GM21786 (cell line): Measurements from ENCODE around the gene KISS1.

Experiments used
- ATAC-seq: cut with Tn5 transposase; IDR thresholded peaks from one replicate; pipeline ENCODE4 v1.9.1; 2021; ENCODE audit not compliant: unreplicated experiment

Gene KISS1

DNA sequence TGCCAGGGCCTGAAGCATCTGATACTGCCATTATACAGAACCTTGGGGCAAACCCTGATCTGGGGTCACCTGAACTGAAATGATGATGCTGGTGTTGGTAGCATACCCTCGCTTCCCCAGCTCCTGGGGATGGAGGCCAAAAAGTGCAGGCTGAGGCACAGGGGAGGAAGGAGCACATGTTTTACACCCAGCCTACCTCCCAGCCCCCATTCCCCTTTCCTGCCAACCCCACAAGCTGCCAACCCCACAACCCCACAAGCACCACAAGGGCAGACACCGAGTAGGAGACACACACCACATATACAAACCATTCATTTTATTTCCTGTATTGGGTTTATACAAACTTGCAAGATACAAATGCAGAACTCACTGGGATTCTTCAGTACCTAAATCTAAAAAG lies 22.3 kb upstream of the KISS1 start:
- ATAC-seq = no peak

- ATAC-seq = no peak
Observed at GRCh38 chr1:204217648-204218000, 21.3 kb upstream of the KISS1 start.

DNA sequence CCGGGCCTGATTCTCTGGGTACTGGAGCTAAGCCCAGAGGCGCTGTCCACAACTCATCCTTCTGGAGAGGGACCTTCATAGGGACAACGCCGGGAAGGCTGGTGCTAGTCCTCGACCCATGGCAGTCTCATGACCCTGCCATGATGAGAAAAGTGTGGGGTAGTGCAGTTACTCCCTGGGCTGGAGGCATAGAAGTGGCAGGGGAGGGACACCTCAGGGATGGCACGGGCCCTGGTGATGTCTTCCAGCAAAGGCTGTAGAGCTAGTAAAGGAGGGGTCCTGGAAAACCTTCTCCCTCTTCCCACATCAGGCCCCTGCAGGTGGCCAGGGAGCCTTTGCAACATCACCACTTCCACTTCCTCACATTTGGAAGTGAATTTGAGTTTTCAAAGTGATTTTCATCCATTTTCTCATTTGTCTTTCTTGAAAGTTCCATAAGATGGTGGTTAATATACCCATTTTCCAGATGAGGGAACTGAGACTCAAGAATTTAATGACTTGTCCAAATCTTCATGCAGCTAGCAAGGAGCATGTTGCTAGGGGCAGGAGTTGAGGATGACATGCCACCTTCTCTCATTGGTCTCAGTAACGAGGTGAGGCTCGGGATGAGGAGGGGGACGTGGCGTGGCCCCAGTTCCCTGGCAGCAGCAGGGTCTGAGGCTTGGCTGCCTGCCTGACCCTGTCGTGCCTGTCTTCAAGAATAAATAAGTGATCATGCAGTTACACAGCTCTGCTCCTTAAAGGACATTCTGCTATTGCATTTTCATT lies 20.8 kb upstream of the KISS1 start:
- no peak for ATAC-seq

- ATAC-seq = no peak
Observed at GRCh38 chr1:204216236-204216635, 19.9 kb upstream of the KISS1 start.

DNA sequence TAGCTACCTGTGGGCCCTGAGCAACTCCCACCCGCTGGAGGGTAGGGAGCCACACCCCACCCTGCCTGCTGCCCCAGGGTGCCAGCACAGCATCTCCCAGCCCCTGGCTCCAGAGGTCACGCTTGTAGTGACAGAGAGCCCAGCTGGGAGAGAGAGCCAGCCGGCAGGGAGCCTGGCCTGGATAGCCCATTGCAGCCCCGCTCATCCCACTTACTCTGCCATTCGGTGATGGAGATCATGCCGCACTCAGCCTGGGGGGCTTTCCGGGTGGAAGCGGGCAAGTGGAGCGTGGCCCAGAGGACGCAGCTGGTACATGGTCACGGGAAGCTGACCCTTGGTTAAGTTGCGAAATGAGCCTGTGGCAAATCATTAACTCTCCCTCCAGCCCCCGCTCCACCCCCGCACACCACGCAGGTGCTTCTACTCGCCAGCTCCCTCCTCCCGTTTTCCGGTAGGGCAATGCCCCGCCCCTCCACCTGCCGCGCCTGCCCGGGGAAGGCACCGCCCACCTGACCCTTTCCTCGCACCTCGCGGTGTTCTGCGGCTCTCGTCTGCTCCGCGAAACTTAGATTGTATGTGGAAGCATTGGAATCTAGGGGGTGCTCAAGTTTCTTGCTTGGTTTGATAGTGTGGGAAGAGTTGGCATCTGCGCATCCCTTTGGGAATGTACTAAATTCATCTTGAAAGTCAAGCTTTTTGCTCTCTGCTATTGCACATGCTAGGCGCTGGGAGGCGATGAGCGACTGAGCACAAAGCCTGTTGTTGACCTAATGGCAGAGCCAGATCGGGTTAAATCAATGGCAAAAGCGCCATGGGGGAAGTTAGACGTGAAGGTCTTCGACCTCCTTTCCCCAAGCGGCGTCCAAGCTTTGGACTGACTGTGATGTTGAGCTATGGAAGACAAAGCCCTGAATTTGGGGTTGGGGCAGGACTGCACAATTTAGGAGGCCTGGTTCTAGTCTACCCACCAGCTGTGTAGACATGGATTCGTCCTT lies 17.7 kb upstream of the KISS1 start, which contains the start of gene GOLT1A:
Gene GOLT1A (minus strand): TSS at position 321 of the 995 bp plus-strand sequence. CDS start 82 bp downstream, at position 239.
- ATAC-seq = peak; percentile 77

DNA sequence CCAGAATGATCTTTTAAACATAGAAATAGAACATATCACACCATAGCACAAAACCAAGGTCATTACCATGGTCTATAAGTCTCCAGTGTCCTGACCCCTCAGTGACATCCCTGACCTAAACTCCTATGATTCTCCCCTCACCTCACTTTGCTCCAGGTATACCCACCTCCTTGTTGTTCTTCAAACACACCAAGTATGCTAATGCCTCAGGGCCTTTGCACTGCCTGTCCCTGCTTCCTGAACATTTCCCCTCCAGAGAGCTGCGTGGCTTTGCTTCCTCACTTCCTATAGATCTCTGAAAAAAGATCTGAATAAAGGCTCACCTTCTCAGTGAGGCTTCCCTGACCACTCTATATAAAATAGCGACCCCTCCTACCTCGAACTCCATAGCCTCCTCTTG lies 16.4 kb upstream of the KISS1 start:
- no peak for ATAC-seq

- ATAC-seq = no peak
Observed at GRCh38 chr1:204211046-204211445, 14.8 kb upstream of the KISS1 start.

DNA sequence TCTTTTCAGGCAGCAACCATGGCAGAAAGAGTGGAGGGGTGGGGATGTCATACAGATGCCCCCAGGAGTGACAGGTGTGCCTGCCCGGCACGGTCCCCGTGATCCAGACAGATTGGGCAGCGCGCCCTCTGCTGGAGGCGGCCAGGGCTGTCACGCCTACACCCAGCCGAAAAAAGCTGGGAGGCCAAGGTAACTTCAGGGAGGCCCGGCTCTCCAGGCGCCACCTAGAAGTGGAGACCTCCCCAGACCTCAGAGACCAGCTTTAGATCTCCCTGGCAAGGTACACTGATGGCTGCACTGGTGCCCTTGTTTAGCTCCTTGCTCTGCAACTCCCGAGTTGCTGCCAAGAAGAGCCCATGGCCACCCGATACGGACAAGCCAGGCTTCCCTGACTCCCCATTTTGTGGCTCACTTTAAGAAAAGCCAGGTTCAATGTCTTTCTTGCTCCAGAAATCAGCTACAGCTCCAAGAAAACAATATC lies 10.9 kb upstream of the KISS1 start:
- no peak for ATAC-seq

GRCh38 chr1:204206121-204206520 lies 9.8 kb upstream of the KISS1 start:
- no peak for ATAC-seq

- ATAC-seq = no peak
Observed at GRCh38 chr1:204205486-204205885, 9.2 kb upstream of the KISS1 start.

DNA sequence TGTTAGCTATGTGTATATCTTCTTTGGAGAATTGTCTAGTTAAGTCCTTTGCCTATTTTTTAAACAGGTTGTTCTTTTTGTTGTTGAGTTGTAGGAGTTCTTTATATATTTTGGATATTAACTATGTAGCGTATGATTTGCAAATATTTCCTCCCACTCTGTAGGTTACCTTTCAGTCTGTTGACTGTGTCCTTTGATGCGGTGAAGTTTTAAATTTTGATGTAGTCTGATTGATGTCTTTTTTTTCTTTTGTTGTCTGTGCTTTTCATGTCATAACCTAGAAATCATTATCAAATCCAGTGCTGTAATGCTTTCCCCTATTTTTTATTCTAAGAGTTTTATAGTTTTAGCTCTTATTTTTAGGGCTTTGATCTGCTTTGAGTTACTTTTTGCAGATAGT lies 8.7 kb upstream of the KISS1 start:
- ATAC-seq = no peak

DNA sequence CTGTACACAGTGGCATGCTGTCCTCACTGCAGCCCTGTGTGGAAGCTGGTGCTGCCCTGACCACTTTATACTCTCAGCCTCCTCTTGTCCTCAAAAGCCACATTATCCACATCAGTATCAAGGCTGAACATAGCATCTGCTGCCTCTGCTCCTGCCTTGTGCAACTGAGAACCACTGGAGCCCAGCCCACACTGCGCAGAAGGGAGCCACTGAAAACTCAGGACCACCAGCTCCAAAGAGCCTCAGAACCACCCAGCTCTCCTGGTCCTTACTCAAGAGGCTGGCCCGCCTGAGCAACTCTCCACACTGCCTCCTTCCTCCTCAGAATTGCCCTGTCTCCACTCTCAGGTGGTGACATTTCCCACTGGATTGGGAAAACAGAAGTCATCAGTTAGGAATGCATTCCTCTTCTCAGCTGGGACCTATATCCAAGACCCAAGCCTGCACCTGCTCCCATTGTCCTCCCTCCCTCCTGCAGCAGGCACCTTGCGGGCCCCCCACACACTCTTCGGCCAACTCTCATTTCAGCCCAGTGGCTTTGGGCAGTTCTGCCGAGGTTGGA lies 7.0 kb upstream of the KISS1 start:
- ATAC-seq = no peak

DNA sequence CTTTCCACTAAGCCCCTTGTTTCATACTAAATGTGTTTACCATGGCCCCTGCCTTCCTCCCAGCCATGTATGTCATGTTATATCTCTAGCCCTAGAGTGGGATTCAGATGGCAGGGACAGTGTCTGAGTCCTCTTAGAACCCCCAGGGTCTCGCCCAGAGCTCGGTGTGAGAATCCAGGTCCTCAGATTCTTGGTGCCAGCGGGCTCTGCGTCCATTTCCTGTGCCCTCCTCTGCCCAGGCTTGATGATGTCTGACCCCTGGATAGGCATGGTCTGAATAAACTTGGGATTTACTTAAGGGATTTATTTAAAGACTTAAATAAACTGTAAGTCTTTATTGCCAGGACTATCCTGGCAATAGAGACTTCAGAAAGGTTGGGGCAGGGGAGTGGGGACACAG lies 6.2 kb upstream of the KISS1 start:
- ATAC-seq = no peak

DNA sequence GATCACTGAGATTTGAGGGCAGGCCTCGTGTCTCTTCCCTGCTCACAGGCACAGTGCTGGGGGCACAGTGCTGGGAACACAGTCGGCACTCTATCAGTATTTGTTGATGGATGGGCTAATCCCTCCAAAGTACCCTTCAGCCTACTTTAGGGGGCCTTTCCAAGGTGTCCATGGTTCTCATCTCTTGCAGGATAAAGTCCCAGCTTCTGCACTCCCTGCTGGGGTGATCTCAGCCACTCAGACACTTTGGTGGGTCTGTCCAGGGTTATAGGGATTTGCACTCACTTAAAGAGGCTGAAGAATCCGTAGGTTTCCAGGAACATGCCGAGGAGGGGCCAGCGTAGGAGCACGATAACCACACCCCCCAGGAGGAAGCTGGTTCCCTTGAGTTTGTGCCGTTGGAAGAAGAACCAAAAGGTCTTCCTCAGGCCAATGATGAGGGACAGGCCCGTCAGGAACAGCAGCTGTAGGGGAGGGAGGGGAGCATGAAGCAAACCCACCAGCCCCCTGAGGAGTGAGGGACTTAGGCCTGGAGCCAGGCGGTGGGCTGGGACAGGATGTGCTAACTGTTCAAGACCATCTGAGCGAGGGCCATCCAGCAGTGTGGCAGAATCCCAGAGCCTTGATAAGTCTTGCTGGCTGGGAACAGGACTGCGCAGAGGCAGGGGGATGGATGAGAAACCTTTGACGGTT lies 5.2 kb upstream of the KISS1 start:
- ATAC-seq = no peak

- no peak for ATAC-seq
Observed at GRCh38 chr1:204199579-204199978, 3.3 kb upstream of the KISS1 start.

DNA sequence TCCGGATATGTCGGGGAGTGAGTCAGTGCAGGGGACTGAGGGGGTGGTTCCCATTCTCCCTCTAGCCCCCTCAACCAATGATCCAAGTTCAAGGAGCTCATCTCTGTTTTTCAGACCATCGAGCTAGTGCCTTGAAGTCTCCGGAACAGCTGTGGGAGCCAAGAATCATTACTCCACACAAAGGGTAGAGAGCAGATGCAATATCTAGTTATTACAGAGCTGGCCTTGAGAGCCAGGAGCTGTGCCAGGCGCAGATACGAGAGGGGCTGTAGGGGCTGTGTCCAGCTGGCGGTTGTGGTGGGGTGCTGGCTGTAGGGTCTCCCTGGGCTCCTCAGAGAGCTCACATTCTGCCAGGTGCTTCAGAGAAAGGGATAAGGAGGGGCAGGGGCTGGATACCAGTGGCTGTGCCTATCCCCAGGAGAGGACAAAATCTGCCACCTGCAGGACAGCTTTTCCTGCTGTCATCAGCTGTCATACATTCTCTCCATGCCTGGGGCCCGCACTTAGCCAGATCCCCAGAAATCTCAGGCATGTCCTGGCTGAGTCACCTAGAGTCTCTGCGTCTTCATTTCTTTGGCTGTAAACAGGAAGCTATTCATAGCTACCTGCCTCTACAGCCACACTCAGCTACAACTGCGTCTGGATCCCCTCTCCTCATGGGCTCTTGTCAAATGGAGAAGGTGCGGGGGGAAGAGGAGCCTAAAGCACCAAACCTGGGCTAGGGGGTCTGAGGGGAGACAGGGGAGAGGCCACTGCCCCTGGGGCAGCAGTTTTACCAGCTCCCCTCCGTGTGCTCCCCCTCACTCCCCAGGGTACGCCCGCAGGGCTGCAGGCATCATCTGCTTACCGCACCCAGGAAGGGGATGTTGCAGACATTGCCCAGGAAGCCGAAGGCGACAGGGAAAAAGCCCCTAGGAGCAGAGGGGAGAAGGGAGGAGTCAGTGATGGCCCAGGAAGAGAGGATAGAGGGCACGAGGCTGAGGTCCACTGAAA lies 2.4 kb upstream of the KISS1 start:
- no peak for ATAC-seq

- no peak for ATAC-seq
Observed at GRCh38 chr1:204197068-204197467, 777 bp upstream of the KISS1 start.

- no peak for ATAC-seq
Observed at GRCh38 chr1:204194771-204195170, 1.5 kb downstream of the KISS1 start.

GRCh38 chr1:204194080-204194479 lies 2.2 kb downstream of the KISS1 start:
- no peak for ATAC-seq
